PFSK-1 (cell line): Measurements from ENCODE around the gene FAM149A.

Experiments used
- FOXP2 ChIP-seq: optimal IDR thresholded peaks from 2 replicates; pipeline ENCODE3; 2011; ENCODE audit warnings: borderline replicate concordance, control low read depth, inconsistent platforms; ENCODE audit not compliant: insufficient read depth; ENCODE audit errors: extremely low read length, extremely low read depth
- POLR2AphosphoS5 ChIP-seq: IDR thresholded peaks from 2 replicates; pipeline ENCODE4 v1.6.1; 2012; ENCODE audit warnings: low read depth, mild to moderate bottlenecking, control low read depth, low read length, moderate library complexity
- SIN3A ChIP-seq: IDR thresholded peaks from 2 replicates; pipeline ENCODE4 v1.6.1; 2012; ENCODE audit warnings: mild to moderate bottlenecking, low read length, moderate library complexity, borderline replicate concordance; ENCODE audit not compliant: insufficient read depth
- TAF1 ChIP-seq: IDR thresholded peaks from 2 replicates; pipeline ENCODE4 v1.6.1; 2012; ENCODE audit warnings: low read length, control low read depth, borderline replicate concordance; ENCODE audit not compliant: insufficient read depth
- TF ChIP-seq, protein P1 (sequence below), 2 experiments: IDR thresholded peaks; 2 replicates each; pipeline versions ENCODE4 v1.6.1 to v1.8.0; 2011 to 2012; ENCODE audit warnings: low read depth in 2 of 2, low read length in 2 of 2, control low read depth in 1 of 2, inconsistent platforms in 1 of 2, mild to moderate bottlenecking in 1 of 2, moderate library complexity in 1 of 2; ENCODE audit not compliant: insufficient read depth in 1 of 2

The FAM149A gene

DNA sequence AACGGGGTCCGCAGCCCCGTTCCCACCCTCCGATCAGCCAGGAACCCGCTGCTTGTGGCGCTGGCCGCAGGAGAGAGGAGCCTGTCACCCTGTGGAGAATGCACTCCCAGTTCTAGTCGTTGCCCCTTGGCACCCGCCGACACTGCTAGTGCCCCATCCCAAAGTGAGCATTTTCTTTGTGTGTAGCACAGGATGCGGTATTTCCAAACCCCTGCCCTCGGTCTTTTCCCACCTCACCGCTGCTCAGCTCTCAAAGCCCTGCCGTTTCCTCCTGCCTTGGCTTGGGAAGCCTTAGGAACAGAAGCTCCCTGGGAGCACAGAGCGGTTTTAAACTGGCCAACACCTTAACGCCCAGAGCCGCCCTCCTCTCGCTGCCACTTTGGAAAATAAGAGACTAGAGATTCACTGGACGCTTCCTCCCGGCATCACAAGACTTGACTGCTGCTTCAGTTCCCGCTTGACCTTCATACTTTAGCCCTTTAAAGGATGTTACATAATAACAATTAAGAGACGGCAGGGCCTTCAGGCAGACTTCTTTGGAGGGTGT is 87.6 kb downstream of the FAM149A start:
- no peak for TF ChIP-seq SIN3A
- TF ChIP-seq FOXP2: no peak
- no peak for TF ChIP-seq POLR2AphosphoS5
- no peak for TF ChIP-seq TAF1
- TF ChIP-seq, protein P1, sequence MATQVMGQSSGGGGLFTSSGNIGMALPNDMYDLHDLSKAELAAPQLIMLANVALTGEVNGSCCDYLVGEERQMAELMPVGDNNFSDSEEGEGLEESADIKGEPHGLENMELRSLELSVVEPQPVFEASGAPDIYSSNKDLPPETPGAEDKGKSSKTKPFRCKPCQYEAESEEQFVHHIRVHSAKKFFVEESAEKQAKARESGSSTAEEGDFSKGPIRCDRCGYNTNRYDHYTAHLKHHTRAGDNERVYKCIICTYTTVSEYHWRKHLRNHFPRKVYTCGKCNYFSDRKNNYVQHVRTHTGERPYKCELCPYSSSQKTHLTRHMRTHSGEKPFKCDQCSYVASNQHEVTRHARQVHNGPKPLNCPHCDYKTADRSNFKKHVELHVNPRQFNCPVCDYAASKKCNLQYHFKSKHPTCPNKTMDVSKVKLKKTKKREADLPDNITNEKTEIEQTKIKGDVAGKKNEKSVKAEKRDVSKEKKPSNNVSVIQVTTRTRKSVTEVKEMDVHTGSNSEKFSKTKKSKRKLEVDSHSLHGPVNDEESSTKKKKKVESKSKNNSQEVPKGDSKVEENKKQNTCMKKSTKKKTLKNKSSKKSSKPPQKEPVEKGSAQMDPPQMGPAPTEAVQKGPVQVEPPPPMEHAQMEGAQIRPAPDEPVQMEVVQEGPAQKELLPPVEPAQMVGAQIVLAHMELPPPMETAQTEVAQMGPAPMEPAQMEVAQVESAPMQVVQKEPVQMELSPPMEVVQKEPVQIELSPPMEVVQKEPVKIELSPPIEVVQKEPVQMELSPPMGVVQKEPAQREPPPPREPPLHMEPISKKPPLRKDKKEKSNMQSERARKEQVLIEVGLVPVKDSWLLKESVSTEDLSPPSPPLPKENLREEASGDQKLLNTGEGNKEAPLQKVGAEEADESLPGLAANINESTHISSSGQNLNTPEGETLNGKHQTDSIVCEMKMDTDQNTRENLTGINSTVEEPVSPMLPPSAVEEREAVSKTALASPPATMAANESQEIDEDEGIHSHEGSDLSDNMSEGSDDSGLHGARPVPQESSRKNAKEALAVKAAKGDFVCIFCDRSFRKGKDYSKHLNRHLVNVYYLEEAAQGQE (IDR thresholded peaks at IDR 0.05; ENCODE audit: insufficient read depth in 1 of 2, low read depth in 2 of 2, low read length in 2 of 2): no peak

GRCh38 chr4:186193851-186194250 is 89.3 kb downstream of the FAM149A start:
- TF ChIP-seq TAF1 (no peak), FOXP2 (no peak), SIN3A (no peak), POLR2AphosphoS5 (no peak)
- TF ChIP-seq, protein P1 (IDR thresholded peaks at IDR 0.05; ENCODE audit: insufficient read depth in 1 of 2, low read depth in 2 of 2, low read length in 2 of 2): no peak

DNA sequence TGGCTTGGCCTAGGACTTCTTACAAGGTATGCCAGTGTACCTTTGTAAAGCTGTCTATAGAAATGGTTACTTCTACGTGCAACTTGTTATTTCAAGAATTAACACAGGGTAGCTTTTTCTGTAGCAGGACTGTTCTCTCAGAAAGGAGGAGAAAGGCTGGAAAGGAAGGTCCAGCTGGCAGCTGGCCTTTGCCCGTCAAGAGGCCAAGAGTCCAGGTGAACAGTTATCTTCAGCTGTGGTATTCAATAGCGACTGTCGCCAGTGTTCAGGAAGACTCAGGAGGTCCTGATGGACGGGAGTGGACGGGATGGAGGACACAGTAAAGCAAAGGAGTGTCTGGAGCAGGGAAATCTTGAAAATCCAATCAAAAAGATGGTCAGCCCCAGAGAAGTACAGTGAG is 91.6 kb downstream of the FAM149A start:
- TF ChIP-seq SIN3A (no peak), TAF1 (no peak), FOXP2 (no peak), POLR2AphosphoS5 (no peak)
- TF ChIP-seq, protein P1 (IDR thresholded peaks at IDR 0.05; ENCODE audit: insufficient read depth in 1 of 2, low read depth in 2 of 2, low read length in 2 of 2): no peak

DNA sequence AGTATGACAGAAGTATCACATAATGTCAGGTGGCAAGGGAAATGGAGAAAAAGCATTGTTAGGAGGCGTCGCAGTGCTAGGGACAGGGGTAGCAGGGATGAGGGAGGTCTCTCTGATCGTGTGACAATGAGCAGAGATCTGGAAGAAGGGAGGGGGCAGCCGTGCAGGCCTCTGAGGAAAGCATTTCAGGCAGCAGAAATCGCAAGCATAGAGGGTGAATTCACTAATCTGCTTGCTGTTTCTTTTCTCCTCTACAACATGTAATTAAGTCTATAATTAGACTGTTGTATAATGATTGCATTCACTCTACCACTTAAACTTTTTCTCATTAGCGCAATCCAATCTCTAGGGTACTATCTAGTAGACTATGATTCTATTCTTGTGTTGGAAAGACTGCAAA is 96.0 kb downstream of the FAM149A start:
- TF ChIP-seq POLR2AphosphoS5: no peak
- no peak for TF ChIP-seq SIN3A
- no peak for TF ChIP-seq TAF1
- TF ChIP-seq FOXP2: no peak
- TF ChIP-seq, protein P1 (IDR thresholded peaks at IDR 0.05; ENCODE audit: insufficient read depth in 1 of 2, low read depth in 2 of 2, low read length in 2 of 2): no peak

- TF ChIP-seq POLR2AphosphoS5 (no peak), SIN3A (no peak), TAF1 (no peak), FOXP2 (no peak)
- TF ChIP-seq, protein P1 (IDR thresholded peaks at IDR 0.05; ENCODE audit: insufficient read depth in 1 of 2, low read depth in 2 of 2, low read length in 2 of 2): no peak
Observed at GRCh38 chr4:186201010-186201409, 96.5 kb downstream of the FAM149A start.
